HUDEP-2 (cell line): ENCODE measurements around the gene RHOD.

Experiments
- DNase-seq, 76 experiments: peaks; one replicate each; lab custom pipeline; 2025; ENCODE audit not compliant: unreplicated experiment in 76 of 76; lab: John Stamatoyannopoulos, UW

The RHOD gene

GRCh38 chr11:67031791-67032561, 24.7 kb upstream of the RHOD start:
- no peak for DNase-seq

- peak in 1 of 76 experiments; percentile 17 for DNase-seq
Measured at GRCh38 chr11:67032830-67033551, 23.7 kb upstream of the RHOD start.

- no peak for DNase-seq
Measured at GRCh38 chr11:67033661-67034166, 22.9 kb upstream of the RHOD start.

GRCh38 chr11:67034350-67034749, 22.3 kb upstream of the RHOD start:
- no peak for DNase-seq

GRCh38 chr11:67040147-67040546, 16.5 kb upstream of the RHOD start:
- DNase-seq, result no peak

- no peak for DNase-seq
Measured at GRCh38 chr11:67041602-67042001, 15.0 kb upstream of the RHOD start.

GRCh38 chr11:67043572-67044349, 12.9 kb upstream of the RHOD start:
- DNase-seq, result no peak

- DNase-seq, result peak in 1 of 76 experiments; percentile 8
Measured at GRCh38 chr11:67044496-67044895, 12.2 kb upstream of the RHOD start.

GRCh38 chr11:67045314-67045713, 11.3 kb upstream of the RHOD start:
- DNase-seq, result no peak

- no peak for DNase-seq
Measured at GRCh38 chr11:67048515-67049130, 8.0 kb upstream of the RHOD start.

GRCh38 chr11:67050139-67050538, 6.5 kb upstream of the RHOD start:
- DNase-seq, result no peak

- DNase-seq, result no peak
Measured at GRCh38 chr11:67051180-67051893, 5.3 kb upstream of the RHOD start.

- DNase-seq, result no peak
Measured at GRCh38 chr11:67051945-67052488, 4.6 kb upstream of the RHOD start.

GRCh38 chr11:67052891-67053290, 3.8 kb upstream of the RHOD start:
- DNase-seq, result no peak

GRCh38 chr11:67053896-67054329, 2.7 kb upstream of the RHOD start:
- peak in 34 of 76 experiments; percentile 2 to 50 (median 24) for DNase-seq

GRCh38 chr11:67054346-67054835, 2.3 kb upstream of the RHOD start:
- DNase-seq, result no peak

- peak in 67 of 76 experiments; percentile 7 to 85 (median 46) for DNase-seq
Measured at GRCh38 chr11:67054836-67055523, 1.7 kb upstream of the RHOD start.

- no peak for DNase-seq
Measured at GRCh38 chr11:67055812-67056211, 835 bp upstream of the RHOD start.

- DNase-seq, result no peak
Measured at GRCh38 chr11:67057205-67057672, 592 bp downstream of the RHOD start.
